Amniotic epithelial cell (primary cell): ENCODE measurements around the gene PFKFB3.
A peak's percentile ranks its signal among the peaks of the same experiment; 100 is the strongest.

ENCODE experiments used
- DNase-seq: peaks from one replicate; pipeline ENCODE4 v3.0.0-alpha.2; 2010; ENCODE audit warnings: low read depth

The PFKFB3 gene

GRCh38 chr10:6220418-6221191 lies 17.9 kb downstream of the PFKFB3 start:
- DNase-seq: no peak

GRCh38 chr10:6221192-6221940 lies 18.6 kb downstream of the PFKFB3 start:
- DNase-seq: no peak

GRCh38 chr10:6221971-6222751 lies 19.4 kb downstream of the PFKFB3 start:
- peak; percentile 58 for DNase-seq

DNA sequence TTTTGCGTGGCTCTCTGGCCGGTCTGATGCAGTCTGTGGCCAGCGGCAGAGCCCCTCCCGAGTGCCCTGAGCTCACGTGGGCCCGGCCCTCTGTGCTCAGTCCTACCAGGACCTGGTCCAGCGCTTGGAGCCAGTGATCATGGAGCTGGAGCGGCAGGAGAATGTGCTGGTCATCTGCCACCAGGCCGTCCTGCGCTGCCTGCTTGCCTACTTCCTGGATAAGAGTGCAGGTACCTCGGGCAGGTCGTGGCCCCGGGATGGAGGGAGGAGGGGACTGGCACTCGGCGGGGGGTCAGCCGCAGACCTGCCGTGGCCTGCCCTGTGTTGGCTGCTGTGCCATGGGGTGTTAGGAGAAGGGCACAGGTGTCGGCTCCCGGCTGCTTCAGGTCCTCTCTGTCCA lies 20.0 kb downstream of the PFKFB3 start:
- no peak for DNase-seq

DNA sequence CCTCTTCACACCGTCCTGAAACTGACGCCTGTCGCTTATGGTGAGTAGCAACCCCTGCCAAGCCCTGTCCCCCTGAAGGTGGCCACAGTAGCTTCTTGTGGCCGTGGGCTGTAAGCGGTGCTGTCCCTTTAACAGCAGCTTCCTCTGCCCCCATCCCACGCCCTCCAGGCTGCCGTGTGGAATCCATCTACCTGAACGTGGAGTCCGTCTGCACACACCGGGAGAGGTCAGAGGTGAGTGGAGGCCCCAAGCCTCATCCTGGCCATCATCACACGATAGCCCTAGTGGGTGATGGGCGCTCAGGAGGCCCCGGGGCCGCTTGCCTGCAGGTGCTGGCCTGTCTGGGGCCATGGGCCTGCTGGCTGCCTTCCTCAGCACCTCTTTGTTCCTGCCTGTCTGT lies 21.2 kb downstream of the PFKFB3 start:
- no peak for DNase-seq

- no peak for DNase-seq
Observed at GRCh38 chr10:6224781-6225180, 22.0 kb downstream of the PFKFB3 start.

GRCh38 chr10:6225263-6225814 lies 22.6 kb downstream of the PFKFB3 start:
- DNase-seq: no peak

- no peak for DNase-seq
Observed at GRCh38 chr10:6226216-6226615, 23.5 kb downstream of the PFKFB3 start.

DNA sequence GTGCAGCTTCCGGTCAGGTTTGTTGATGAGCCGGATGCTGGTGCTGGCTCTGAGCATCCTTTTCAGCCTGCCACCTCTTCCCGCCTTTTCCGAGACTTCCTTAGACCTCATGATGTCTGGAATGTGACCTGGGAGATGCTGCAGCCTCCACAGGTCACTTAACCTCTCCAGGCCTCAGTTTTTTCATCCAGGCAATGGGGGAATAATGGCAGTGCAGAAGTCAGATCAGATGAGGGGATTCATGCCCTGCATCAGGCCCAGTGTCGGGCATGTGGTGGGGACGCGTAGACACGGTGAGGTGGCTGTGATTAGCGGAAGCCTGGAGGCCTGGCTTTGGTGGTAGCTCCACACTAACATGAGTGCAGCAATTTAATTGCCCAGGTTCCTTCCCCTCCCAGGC lies 24.6 kb downstream of the PFKFB3 start:
- no peak for DNase-seq

- DNase-seq: no peak
Observed at GRCh38 chr10:6228010-6228511, 25.3 kb downstream of the PFKFB3 start.

GRCh38 chr10:6228647-6229046 lies 25.9 kb downstream of the PFKFB3 start:
- no peak for DNase-seq

DNA sequence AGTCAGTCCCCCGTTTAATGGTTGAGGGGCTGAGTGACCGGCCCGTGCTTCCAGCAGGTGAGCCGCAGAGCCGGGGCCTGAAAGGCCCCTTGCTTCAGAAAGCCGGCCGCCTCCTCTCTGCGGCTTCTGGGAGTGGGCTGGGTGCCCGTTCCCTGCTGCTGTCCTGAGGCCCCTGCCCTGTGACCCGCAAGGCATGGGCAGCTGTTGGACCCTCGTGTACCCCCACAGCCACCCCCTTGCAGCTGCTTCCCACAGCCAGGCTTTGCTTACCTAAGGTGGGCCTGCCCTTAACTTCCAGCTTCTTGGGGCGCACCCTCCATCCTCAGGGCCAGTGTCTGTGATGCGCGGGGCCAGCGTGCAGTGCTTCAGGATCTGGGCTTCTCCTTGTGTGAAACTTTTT lies 26.6 kb downstream of the PFKFB3 start:
- DNase-seq: no peak

DNA sequence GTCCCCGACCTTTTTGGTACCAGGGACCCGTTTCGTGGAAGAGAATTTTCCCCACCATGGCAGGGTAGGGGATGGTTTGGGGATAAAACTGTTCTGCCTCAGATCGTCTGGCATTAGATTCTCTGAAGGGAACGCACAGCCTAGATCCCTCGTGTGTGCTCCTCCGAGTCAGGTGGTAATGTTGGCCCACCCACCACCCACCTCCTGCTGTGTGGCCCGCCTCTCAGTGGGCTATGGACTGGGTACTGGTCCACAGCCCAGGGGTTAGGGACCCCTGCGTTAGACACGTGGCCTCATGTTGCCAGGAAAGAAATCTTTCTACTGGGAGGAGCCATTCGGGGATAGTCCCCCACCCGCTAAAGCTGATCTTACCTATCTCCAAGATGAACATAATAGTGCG lies 27.0 kb downstream of the PFKFB3 start:
- no peak for DNase-seq

DNA sequence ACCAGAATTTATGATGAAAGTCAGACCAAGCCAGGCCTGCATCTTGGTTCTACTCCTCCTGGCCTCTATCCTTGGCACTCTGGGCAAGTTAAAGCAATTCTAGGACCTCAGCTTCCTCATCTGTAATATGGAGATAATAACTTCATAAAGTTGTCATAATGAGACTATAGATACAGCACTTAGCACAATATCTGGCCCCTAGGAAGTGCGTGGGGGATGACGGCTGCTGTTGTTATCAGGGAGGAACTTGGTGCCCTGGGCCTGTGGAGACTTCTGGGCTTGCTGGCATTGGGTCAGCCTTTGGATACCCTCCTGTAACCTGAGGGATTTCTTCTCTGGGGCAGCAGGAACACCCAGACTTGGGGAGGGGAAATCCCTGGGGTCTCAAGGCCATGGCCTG lies 27.6 kb downstream of the PFKFB3 start:
- DNase-seq: no peak

DNA sequence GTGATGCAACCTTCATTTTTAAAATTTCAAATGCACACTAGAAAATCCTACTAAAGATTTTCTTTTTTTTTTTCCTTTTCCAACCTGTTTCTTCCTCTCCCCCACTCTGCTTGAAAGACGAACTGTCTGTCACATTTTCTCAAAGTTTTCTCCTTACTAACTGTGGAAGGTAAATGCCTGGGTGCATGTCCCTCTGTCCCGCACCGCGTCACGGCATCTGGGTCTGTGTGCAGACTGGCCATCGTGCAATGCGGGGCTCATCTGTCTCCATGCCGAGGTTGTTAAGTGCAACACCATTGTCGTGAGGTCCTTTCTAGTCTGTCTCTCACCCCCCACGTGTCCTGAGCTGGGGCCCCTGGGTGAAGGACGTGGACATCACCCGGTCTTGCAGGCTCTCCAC lies 28.4 kb downstream of the PFKFB3 start:
- DNase-seq: no peak

- no peak for DNase-seq
Observed at GRCh38 chr10:6231730-6232129, 29.0 kb downstream of the PFKFB3 start.

GRCh38 chr10:6232225-6232807 lies 29.6 kb downstream of the PFKFB3 start:
- no peak for DNase-seq

- no peak for DNase-seq
Observed at GRCh38 chr10:6232846-6233724, 30.4 kb downstream of the PFKFB3 start.

GRCh38 chr10:6233725-6234277 lies 31.1 kb downstream of the PFKFB3 start:
- DNase-seq: no peak

GRCh38 chr10:6234371-6234770 lies 31.6 kb downstream of the PFKFB3 start:
- DNase-seq: no peak
